AG04450 (cell line): ENCODE data around the gene SMARCB1. TPM values are rescaled to one million over a fixed set of nuclear protein-coding genes. Genes with fewer than 3 reads are reported as not detected.

Source experiments
- CTCF ChIA-PET: fragments of 300-600, 350-600 bp; formaldehyde crosslinking; extraction: SDS; loops from one replicate; lab custom pipeline; 2022; ENCODE audit warnings: antibody characterized with exemption, inconsistent platforms; lab: Charles Lee
- POLR2A ChIA-PET: fragments of 350-600 bp; formaldehyde crosslinking; extraction: SDS; loops from one replicate; lab custom pipeline; 2021; ENCODE audit warnings: antibody characterized with exemption, inconsistent platforms; lab: Yijun Ruan, JAX
- DNase-seq: peaks from one replicate; pipeline ENCODE4 v3.0.0-alpha.2; 2011; ENCODE audit warnings: low read depth, low spot score
- H3K27ac ChIP-seq: one replicate; pipeline ENCODE4 v1.5.1; 2012; ENCODE audit warnings: low read depth, low read length, control low read depth
- H3K27me3 ChIP-seq: one replicate; pipeline ENCODE4 v1.6.0; 2012; ENCODE audit warnings: low read length; ENCODE audit not compliant: control insufficient read depth, insufficient read depth
- H3K4me3 ChIP-seq: 2 replicates; pipeline ENCODE4 v1.5.1; 2011; ENCODE audit warnings: mild to moderate bottlenecking, low read depth, low read length, control low read depth
- H3K9me3 ChIP-seq: 2 replicates; pipeline ENCODE4 v1.5.1; 2012; ENCODE audit warnings: low read length; ENCODE audit not compliant: control insufficient read depth, insufficient read depth
- polyA plus RNA-seq: library from polyadenylated mRNA; depleted of rRNA; stranded (reverse); fragments of >200 nt; gene quantifications from 2 replicates; pipeline ENCODE4 v1.2.3, GENCODE V29; 2011
- TF ChIP-seq, protein P1 (sequence below): IDR thresholded peaks from 2 replicates; pipeline ENCODE4 v1.5.1; 2011; ENCODE audit warnings: low read depth, low read length, control low read depth, inconsistent platforms

The SMARCB1 gene
- polyA plus RNA-seq, 1 experiment, result 180 TPM

DNA sequence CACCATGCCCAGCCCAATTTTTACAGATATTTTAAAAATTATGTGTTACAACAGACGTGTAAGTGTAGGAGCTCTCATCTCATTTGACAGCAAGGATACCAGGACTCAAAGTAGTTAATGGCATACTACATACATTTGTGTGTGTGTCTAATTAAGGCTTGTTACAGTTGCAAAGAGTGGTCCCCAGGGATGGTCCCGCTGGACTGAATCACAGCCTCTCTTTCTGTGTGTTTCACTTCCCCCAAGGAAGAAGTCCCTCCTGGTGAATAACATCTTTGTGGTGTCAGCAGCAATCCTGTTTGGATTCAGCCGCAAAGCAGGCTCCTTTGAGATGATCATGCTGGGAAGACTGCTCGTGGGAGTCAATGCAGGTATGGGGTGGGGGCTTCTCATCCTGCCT is 88.1 kb downstream of the SMARCB1 start:
- TF ChIP-seq, protein P1, sequence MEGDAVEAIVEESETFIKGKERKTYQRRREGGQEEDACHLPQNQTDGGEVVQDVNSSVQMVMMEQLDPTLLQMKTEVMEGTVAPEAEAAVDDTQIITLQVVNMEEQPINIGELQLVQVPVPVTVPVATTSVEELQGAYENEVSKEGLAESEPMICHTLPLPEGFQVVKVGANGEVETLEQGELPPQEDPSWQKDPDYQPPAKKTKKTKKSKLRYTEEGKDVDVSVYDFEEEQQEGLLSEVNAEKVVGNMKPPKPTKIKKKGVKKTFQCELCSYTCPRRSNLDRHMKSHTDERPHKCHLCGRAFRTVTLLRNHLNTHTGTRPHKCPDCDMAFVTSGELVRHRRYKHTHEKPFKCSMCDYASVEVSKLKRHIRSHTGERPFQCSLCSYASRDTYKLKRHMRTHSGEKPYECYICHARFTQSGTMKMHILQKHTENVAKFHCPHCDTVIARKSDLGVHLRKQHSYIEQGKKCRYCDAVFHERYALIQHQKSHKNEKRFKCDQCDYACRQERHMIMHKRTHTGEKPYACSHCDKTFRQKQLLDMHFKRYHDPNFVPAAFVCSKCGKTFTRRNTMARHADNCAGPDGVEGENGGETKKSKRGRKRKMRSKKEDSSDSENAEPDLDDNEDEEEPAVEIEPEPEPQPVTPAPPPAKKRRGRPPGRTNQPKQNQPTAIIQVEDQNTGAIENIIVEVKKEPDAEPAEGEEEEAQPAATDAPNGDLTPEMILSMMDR, result no peak
- Histone ChIP-seq H3K4me3 (no peak overlapping the region), H3K9me3 (no peaks in the 10 kb centered on the region; the same call in 1 of the 2 replicates), H3K27ac (no peak overlapping the region), H3K27me3 (no peaks in the 10 kb centered on the region)
- POLR2A ChIA-PET, result interaction anchor here (1.5 kb wide), 1 partner anchor 20 kb away, joined by 3 read pairs; the partner anchor contains the start of gene MIF
- CTCF ChIA-PET, result interaction anchor here (1.2 kb wide), 1 partner anchor 81 kb away, joined by 3 read pairs; no protein-coding TSS in a partner anchor
- DNase-seq, result no peak

DNA sequence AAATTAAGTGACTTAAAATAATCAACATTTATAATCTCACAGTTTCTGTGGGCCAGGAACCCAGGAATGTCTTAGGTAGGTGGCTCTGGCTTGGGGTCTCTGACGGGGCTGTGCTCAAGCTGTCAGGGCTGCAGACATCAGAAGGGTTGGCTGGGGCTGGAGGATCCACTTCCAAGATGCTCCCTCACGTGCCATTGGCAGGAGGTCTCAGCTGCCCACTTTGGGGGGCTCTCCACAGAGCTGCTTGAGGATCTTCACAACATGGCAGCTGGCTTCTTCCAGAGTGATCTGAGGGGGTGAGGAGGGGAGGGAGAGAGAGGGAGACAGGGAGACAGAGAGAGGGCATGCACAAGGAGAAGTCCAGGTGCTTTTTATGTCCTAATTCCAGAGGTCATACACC is 89.0 kb downstream of the SMARCB1 start:
- DNase-seq, result no peak
- Histone ChIP-seq H3K27me3 (no peaks in the 10 kb centered on the region), H3K27ac (no peak overlapping the region), H3K4me3 (no peak overlapping the region), H3K9me3 (no peaks in the 10 kb centered on the region; the same call in 1 of the 2 replicates)
- POLR2A ChIA-PET, result interaction anchor here (1.5 kb wide), 1 partner anchor 19 kb away, joined by 3 read pairs; the partner anchor contains the start of gene MIF
- CTCF ChIA-PET, result no interaction called here
- TF ChIP-seq, protein P1, result no peak

DNA sequence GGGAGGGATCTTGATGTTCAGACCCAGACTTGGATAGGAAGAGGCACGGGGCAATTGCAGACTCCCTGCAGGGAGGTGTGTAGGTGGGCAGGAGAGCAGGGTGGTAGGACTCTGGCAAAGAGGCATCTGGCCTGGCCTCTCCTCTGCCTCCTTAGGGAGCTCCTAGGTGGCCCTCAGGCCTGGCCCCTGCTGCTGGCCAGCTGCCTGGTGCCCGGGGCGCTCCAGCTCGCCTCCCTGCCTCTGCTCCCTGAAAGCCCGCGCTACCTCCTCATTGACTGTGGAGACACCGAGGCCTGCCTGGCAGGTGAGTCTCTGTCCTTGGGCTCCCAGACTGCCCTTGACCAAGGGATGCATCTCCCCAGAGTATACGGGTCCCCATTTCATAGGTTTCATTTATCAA is 90.8 kb downstream of the SMARCB1 start:
- TF ChIP-seq, protein P1, result no peak
- ChIA-PET POLR2A (no interaction called here), CTCF (no interaction called here)
- no peak for DNase-seq
- Histone ChIP-seq H3K9me3 (no peaks in the 10 kb centered on the region; the same call in 1 of the 2 replicates), H3K27ac (no peak overlapping the region), H3K27me3 (no peaks in the 10 kb centered on the region), H3K4me3 (no peak overlapping the region)

DNA sequence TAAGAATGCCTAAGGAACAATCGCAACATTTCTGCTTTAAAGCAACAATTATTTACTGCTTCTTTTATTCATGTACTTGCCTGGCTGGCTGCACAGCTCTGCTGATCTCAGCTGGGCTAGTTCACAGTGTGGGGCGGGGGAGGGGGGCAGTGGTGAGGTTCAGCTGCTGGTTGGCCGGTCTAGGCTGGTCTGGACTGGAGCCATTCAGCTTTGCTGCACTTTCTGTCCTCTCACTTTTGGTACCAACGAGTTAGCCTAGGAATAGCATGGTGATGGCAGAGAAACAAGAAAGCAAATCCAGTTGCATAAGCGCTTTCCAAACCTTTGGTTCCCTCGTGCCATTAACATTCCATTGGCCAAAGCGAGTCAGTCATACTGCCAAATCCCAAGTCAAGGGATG is 91.5 kb downstream of the SMARCB1 start:
- no peak overlapping the region for H3K4me3 ChIP-seq
- DNase-seq, result no peak
- POLR2A ChIA-PET, result no interaction called here
- no peak overlapping the region for H3K27ac ChIP-seq
- CTCF ChIA-PET, result no interaction called here
- TF ChIP-seq, protein P1, result no peak
- no peaks in the 10 kb centered on the region; the same call in 1 of the 2 replicates for H3K9me3 ChIP-seq
- H3K27me3 ChIP-seq, result no peaks in the 10 kb centered on the region

DNA sequence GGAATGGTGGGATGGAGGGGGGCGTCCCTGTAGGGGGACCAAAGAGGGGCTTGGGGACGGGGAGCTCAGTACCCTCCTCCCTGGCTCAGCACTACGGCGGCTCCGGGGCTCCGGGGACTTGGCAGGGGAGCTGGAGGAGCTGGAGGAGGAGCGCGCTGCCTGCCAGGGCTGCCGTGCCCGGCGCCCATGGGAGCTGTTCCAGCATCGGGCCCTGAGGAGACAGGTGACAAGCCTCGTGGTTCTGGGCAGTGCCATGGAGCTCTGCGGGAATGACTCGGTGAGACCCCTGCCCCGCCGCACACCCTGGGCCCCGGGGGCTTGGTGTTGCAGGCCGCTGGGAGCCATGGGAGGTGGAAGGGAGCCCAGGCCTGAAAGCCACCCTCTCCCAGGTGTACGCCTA is 95.6 kb downstream of the SMARCB1 start:
- no peak for DNase-seq
- ChIA-PET CTCF (interaction anchor here (1.9 kb wide), 1 partner anchor 33 kb away, joined by 6 read pairs; no protein-coding TSS in a partner anchor), POLR2A (no interaction called here)
- H3K27me3 ChIP-seq, result no peaks in the 10 kb centered on the region
- H3K27ac ChIP-seq, result no peak overlapping the region
- H3K4me3 ChIP-seq, result no peak overlapping the region
- H3K9me3 ChIP-seq, result no peaks in the 10 kb centered on the region; the same call in none of the 2 replicates
- TF ChIP-seq, protein P1, result no peak
